CD4-positive, alpha-beta T cell treated with Interleukin-6 for 4 hours (primary cell): ENCODE data around the gene TICAM1.
"Not testable (repeated sequence)": the region's sequence is repeated elsewhere in the genome, so short reads cannot be mapped to it uniquely, and the experiment has no call there.

Experiments used
- DNase-seq: peaks from one replicate; pipeline ENCODE4 v3.0.0-alpha.2; 2020; ENCODE audit warnings: mixed read lengths

Gene TICAM1

GRCh38 chr19:4831304-4831978 is at the start of gene TICAM1:
Gene TICAM1 (minus strand): TSS chr19:4831712. CDS start chr19:4818377, 13,335 bp downstream.
- DNase-seq: peak; percentile 82

GRCh38 chr19:4879041-4879440 is 47.5 kb upstream of the TICAM1 start:
- DNase-seq: no peak

GRCh38 chr19:4878491-4878968 is 47.0 kb upstream of the TICAM1 start:
- DNase-seq: no peak

- DNase-seq: no peak
Observed at GRCh38 chr19:4877753-4878490, 46.4 kb upstream of the TICAM1 start.

- DNase-seq: no peak
Observed at GRCh38 chr19:4873930-4874329, 42.4 kb upstream of the TICAM1 start.

GRCh38 chr19:4871711-4872110 is 40.2 kb upstream of the TICAM1 start:
- no peak for DNase-seq

GRCh38 chr19:4870025-4870700 is 38.7 kb upstream of the TICAM1 start:
- DNase-seq: peak; percentile 29

- no peak for DNase-seq
Observed at GRCh38 chr19:4868286-4868834, 36.8 kb upstream of the TICAM1 start.

GRCh38 chr19:4867534-4868285 is 36.2 kb upstream of the TICAM1 start, which contains the start of gene PLIN3:
Gene PLIN3 (minus strand): TSS chr19:4867667. CDS start chr19:4861394, 6,273 bp downstream.
- DNase-seq: peak; percentile 94

- DNase-seq: peak; percentile 60
Observed at GRCh38 chr19:4866595-4867424, 35.3 kb upstream of the TICAM1 start.

GRCh38 chr19:4861147-4861546 is 29.6 kb upstream of the TICAM1 start:
- no peak for DNase-seq

GRCh38 chr19:4859697-4860096 is 28.2 kb upstream of the TICAM1 start:
- DNase-seq: no peak

- not testable (repeated sequence) for DNase-seq
Observed at GRCh38 chr19:4856468-4856867, 25.0 kb upstream of the TICAM1 start.

GRCh38 chr19:4853506-4853905 is 22.0 kb upstream of the TICAM1 start:
- not testable (repeated sequence) for DNase-seq

GRCh38 chr19:4852484-4852883 is 21.0 kb upstream of the TICAM1 start:
- DNase-seq: no peak

GRCh38 chr19:4851551-4852290 is 20.2 kb upstream of the TICAM1 start:
- peak; percentile 82 for DNase-seq

GRCh38 chr19:4849019-4849418 is 17.5 kb upstream of the TICAM1 start:
- no peak for DNase-seq

GRCh38 chr19:4847190-4847973 is 15.9 kb upstream of the TICAM1 start:
- no peak for DNase-seq

GRCh38 chr19:4845975-4846374 is 14.5 kb upstream of the TICAM1 start:
- not testable (repeated sequence) for DNase-seq
